HG02610 (cell line): ENCODE measurements around the gene SLC25A41.

Experiments used
- ATAC-seq: cut with Tn5 transposase; IDR thresholded peaks from one replicate; pipeline ENCODE4 v1.9.1; 2021; ENCODE audit warnings: mild to moderate bottlenecking, moderate library complexity; ENCODE audit not compliant: unreplicated experiment

The SLC25A41 gene

DNA sequence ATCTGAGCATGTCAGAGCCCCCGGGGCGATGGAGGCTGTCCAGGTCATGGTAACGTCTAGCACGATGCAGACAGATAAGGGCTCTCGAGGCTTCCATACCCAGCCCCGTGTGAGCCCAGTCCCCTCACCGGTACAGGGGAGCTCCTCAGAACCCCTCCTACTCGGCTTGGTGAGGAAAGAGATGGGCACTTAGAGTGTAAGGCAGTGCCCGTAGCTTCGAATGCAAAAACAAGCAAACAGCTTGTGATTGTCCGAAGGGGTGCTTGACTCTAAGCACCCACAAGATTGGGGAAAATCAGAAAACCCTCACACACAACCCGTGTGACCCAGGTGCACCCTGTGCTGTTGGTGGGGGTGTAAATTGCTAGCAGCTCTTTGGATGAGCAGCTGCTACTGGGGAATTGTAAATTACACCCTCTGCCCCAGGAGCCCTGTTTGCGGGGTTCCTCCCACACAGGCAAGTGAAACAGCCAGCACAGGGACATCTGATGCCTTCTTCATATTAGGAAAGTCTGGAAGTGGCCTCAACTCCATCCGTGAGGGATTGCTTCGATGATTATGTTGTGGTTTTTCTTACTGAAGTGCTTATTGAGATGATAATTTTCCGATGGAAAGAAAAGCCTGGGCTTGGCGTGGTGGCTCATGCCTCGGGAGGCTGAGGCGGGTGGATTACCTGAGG is 56.9 kb downstream of the SLC25A41 start:
- no peak for ATAC-seq
